Neural cell (in vitro differentiated cells): ENCODE measurements around the gene KIF20A.

Source experiments
- CTCF ChIP-seq: fragments of 450-650 bp; IDR thresholded peaks from 2 replicates; pipeline ENCODE4 v1.5.1; 2014; ENCODE audit warnings: antibody characterized with exemption, mild to moderate bottlenecking, moderate library complexity; ENCODE audit not compliant: poor library complexity, severe bottlenecking
- EP300 ChIP-seq: fragments of 450-650 bp; conservative IDR thresholded peaks from 2 replicates; pipeline ENCODE4 v1.6.1; 2014; ENCODE audit warnings: antibody characterized with exemption, mild to moderate bottlenecking, moderate library complexity; ENCODE audit not compliant: poor library complexity, severe bottlenecking
- EZH2 ChIP-seq: fragments of 200-600, 300-800 bp; shearing (Covaris generic), sonication (generic); IDR thresholded peaks from 2 replicates; pipeline ENCODE4 v1.6.1; 2014; ENCODE audit warnings: antibody characterized with exemption, low read length, borderline replicate concordance, mild to moderate bottlenecking; ENCODE audit not compliant: insufficient read depth, poor library complexity, severe bottlenecking
- MXI1 ChIP-seq: fragments of 450-650 bp; conservative IDR thresholded peaks from 2 replicates; pipeline ENCODE4 v1.6.1; 2014; ENCODE audit warnings: antibody characterized with exemption, mild to moderate bottlenecking; ENCODE audit not compliant: poor library complexity, severe bottlenecking
- POLR2AphosphoS5 ChIP-seq: IDR thresholded peaks from 2 replicates; pipeline ENCODE4 v1.6.1; 2012
- RAD21 ChIP-seq: fragments of 450-650 bp; conservative IDR thresholded peaks from 2 replicates; pipeline ENCODE4 v1.6.1; 2014; ENCODE audit warnings: antibody characterized with exemption, mild to moderate bottlenecking, moderate library complexity
- REST ChIP-seq: IDR thresholded peaks from 2 replicates; pipeline ENCODE4 v1.6.1; 2012; ENCODE audit warnings: borderline replicate concordance
- SMC3 ChIP-seq: fragments of 450-650 bp; conservative IDR thresholded peaks from 2 replicates; pipeline ENCODE4 v1.6.1; 2014; ENCODE audit warnings: antibody characterized with exemption, mild to moderate bottlenecking, moderate library complexity; ENCODE audit not compliant: poor library complexity
- TAF1 ChIP-seq: IDR thresholded peaks from 2 replicates; pipeline ENCODE4 v1.6.1; 2012; ENCODE audit warnings: low read depth

DNA sequence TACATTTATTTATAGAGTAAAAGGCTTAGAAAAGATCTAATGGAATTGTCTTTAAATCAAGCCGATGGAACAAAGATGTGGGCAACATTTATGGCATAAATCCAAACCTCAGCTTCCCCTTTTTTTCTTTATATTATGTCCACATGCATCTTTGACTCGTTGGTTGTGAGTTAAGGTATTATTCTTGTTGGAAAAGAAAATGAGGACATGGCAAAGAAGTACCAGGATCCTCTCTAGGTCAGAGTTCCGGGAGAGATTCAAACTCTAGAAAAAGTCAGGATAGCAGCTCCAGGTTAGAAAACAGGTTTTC, 39.2 kb upstream of the KIF20A start:
- no peak for TF ChIP-seq CTCF
- no peak for TF ChIP-seq MXI1
- no peak for TF ChIP-seq SMC3
- TF ChIP-seq TAF1, result no peak
- no peak for TF ChIP-seq EP300
- no peak for TF ChIP-seq EZH2
- TF ChIP-seq REST, result no peak
- no peak for TF ChIP-seq POLR2AphosphoS5
- TF ChIP-seq RAD21, result no peak
